ENCODE results near the gene HOXB6. TPM values are rescaled to one million over a fixed set of nuclear protein-coding genes. Genes with fewer than 3 reads are reported as not detected.

HOXB6 gene
- total and polyA plus RNA-seq, 2 donors, result 3.1 to 4.0 TPM

DNA sequence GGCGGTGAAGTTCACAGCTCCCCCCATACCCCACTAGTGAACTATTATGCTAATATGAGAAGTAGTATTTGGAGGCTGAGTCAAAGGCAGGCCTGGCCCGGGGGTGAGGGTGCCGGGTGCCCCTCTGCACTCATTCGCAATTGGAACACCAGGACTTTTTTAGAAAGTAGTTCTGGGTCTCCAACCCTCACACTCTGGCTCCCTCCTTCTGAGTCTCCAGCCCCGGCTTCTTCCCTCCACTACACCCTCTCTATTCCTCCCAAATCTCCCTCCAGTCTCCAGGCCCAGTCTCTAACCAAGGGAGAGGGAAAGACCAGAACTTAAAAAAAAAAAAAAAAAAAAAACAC, 48.6 kb downstream of the HOXB6 start:
- Histone ChIP-seq H3K4me1 (ENCODE audit: insufficient read depth) (peaks cover 2% of the 10 kb centered on the region), H3K27ac (ENCODE audit: low read depth) (peak overlapping the region; percentile 46), H3K4me3 (ENCODE audit: low read depth, low read length) (no peak overlapping the region), H3K36me3 (ENCODE audit: insufficient read depth) (no peaks in the 10 kb centered on the region)
- WGBS, result 80% methylated on average over 5 of the region's 5 CpGs
- DNase-seq (ENCODE audit: extremely low spot score), result no peak

DNA sequence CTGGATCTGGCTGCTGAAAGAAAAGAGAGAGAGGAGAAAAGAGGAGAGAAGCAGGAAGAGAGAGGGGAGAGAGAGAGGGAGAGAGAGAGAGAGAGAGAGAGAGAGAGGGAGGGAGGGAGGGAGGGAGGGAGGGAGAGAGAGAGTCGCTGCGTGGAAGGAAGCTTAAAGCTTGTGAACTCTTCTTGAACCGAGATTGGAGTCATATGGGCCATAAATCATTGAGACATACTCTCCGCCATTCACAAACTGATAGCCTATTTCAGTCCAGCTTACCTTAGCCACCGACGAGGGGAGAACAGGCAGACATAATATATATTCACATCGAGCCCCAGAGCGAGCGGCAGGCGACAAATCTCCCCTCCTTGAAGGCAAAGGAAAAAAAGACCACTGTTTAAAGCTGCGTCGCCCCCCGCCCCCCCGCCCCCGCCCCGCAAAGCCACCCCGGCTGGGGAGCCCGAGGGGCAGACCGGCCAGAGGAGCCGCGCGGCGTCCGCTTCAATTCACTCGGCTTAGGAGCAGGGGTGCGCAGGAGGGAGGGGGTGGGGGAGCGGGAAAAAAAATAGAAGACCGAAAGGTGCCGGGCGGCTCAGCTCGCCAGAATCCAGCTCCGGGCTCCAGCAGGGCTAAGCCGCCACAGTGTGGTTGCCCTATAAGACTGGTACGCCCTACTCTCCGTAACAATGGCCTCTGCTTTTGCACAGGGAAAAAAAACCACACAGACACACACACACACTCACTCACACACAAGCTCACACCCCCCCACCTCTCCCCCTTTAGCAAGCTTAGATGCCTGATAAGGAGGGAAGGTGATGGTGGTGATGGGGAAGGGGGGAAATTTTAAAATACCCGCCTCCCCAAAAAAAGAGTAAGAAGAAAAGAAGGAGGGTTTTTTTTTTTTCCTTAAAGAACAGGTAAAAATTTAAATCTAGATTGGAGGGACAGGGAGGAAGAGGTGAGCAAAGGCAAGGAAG, 49.2 kb downstream of the HOXB6 start:
- Histone ChIP-seq H3K36me3 (ENCODE audit: insufficient read depth) (no peaks in the 10 kb centered on the region), H3K4me1 (ENCODE audit: insufficient read depth) (peaks cover 2% of the 10 kb centered on the region), H3K27ac (ENCODE audit: low read depth) (peak overlapping the region; percentile 46), H3K4me3 (ENCODE audit: low read depth, low read length) (peak overlapping the region; percentile 20)
- 13% methylated on average over 36 of the region's 36 CpGs for whole genome bisulfite sequencing
- DNase-seq (ENCODE audit: extremely low spot score), result peak; percentile 92

DNA sequence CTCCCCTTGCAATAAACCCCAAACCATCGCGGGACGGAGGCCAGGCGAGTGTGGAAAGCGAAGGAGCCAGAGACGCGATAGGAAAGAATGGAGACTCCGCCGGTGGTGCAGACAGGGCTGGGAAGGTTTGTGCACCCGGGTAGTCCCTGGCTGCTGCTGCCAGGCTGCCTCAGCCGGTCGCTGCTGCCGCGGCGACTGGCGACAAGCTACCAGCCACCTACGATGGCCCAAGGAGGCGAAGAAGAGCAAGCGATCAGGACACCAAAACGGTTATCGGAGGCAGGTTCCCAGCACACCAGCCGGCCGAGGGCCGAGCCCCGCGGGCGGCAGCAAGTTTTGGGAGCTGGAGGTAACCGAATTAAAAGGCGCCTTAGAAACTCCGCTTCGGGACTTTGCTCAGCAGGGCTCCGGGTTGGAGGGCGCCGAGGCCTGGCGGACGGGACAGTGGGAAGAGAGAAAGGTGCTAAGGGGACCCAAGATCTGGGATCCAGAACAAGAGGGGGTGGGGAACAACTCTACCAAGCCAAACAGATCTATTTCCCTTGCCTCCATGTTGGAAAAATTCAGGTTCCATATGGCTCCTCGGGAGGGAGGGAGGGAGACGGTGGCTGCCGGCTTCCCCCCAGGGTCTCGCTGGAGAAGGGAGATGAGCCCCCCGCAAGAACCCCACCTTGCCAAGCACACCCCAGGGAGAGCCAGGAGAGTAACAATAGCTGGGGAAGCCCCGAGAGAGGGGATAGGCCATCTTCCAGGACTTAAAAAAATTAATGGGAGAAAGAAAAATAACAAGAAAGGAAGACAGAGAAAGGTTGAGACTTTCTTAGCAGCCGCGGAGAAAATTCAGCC, 50.2 kb downstream of the HOXB6 start:
- no peak overlapping the region for H3K27ac ChIP-seq (ENCODE audit: low read depth)
- 39% methylated on average over 44 of the region's 44 CpGs for WGBS
- peaks cover 2% of the 10 kb centered on the region for H3K4me1 ChIP-seq (ENCODE audit: insufficient read depth)
- H3K4me3 ChIP-seq (ENCODE audit: low read depth, low read length), result no peak overlapping the region
- H3K36me3 ChIP-seq (ENCODE audit: insufficient read depth), result no peaks in the 10 kb centered on the region
- DNase-seq (ENCODE audit: extremely low spot score), result no peak

GRCh38 chr17:48553826-48554225, 51.0 kb downstream of the HOXB6 start:
- Histone ChIP-seq H3K4me3 (ENCODE audit: low read depth, low read length) (no peak overlapping the region), H3K27ac (ENCODE audit: low read depth) (no peak overlapping the region), H3K36me3 (ENCODE audit: insufficient read depth) (no peaks in the 10 kb centered on the region), H3K4me1 (ENCODE audit: insufficient read depth) (peaks cover 2% of the 10 kb centered on the region)
- 74% methylated on average over 1 of the region's 1 CpG for WGBS
- no peak for DNase-seq (ENCODE audit: extremely low spot score)

GRCh38 chr17:48553190-48553547, 51.6 kb downstream of the HOXB6 start:
- H3K27ac ChIP-seq (ENCODE audit: low read depth), result no peak overlapping the region
- WGBS, result 81% methylated on average over 5 of the region's 5 CpGs
- no peak overlapping the region for H3K4me3 ChIP-seq (ENCODE audit: low read depth, low read length)

GRCh38 chr17:48552466-48553189, 52.2 kb downstream of the HOXB6 start:
- DNase-seq (ENCODE audit: extremely low spot score), result no peak
- H3K36me3 ChIP-seq (ENCODE audit: insufficient read depth), result no peaks in the 10 kb centered on the region
- no peak overlapping the region for H3K4me3 ChIP-seq (ENCODE audit: low read depth, low read length)
- WGBS, result 49% methylated on average over 11 of the region's 11 CpGs
- H3K27ac ChIP-seq (ENCODE audit: low read depth), result no peak overlapping the region
- H3K4me1 ChIP-seq (ENCODE audit: insufficient read depth), result peaks cover 2% of the 10 kb centered on the region

More at GRCh38 chr17:48553190-48553547, 51.6 kb downstream of the HOXB6 start:
- no peaks in the 10 kb centered on the region for H3K36me3 ChIP-seq (ENCODE audit: insufficient read depth)
- H3K4me1 ChIP-seq (ENCODE audit: insufficient read depth), result peaks cover 2% of the 10 kb centered on the region
- no peak for DNase-seq (ENCODE audit: extremely low spot score)

- Histone ChIP-seq H3K27ac (ENCODE audit: low read depth) (no peak overlapping the region), H3K4me1 (ENCODE audit: insufficient read depth) (peaks cover 2% of the 10 kb centered on the region), H3K4me3 (ENCODE audit: low read depth, low read length) (no peak overlapping the region), H3K36me3 (ENCODE audit: insufficient read depth) (no peaks in the 10 kb centered on the region)
- DNase-seq (ENCODE audit: extremely low spot score), result no peak
- 68% methylated on average over 47 of the region's 47 CpGs for WGBS
Measured at GRCh38 chr17:48551596-48552465, 53.0 kb downstream of the HOXB6 start.

DNA sequence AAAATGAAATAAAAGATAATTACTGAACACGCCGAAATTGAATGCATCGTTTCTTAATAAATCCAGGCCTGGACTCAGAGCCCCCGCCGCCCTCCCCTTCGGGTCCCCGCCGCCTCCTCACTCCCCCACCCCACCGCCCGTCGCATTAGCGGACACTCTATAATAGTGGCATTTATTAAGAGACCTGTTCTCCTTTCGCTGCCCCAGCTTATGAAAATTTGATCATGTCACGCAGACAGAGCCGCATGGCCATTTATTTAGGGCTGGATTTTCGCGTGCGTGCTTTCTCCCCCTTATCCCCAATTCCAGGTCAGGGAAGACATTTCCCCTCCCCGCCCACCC, 53.6 kb downstream of the HOXB6 start:
- no peak for DNase-seq (ENCODE audit: extremely low spot score)
- Histone ChIP-seq H3K36me3 (ENCODE audit: insufficient read depth) (no peaks in the 10 kb centered on the region), H3K27ac (ENCODE audit: low read depth) (no peak overlapping the region), H3K4me3 (ENCODE audit: low read depth, low read length) (no peak overlapping the region), H3K4me1 (ENCODE audit: insufficient read depth) (peaks cover 2% of the 10 kb centered on the region)
- WGBS, result 48% methylated on average over 19 of the region's 19 CpGs

GRCh38 chr17:48550502-48551213, 54.1 kb downstream of the HOXB6 start:
- no peak overlapping the region for H3K4me3 ChIP-seq (ENCODE audit: low read depth, low read length)
- H3K36me3 ChIP-seq (ENCODE audit: insufficient read depth), result no peaks in the 10 kb centered on the region
- H3K27ac ChIP-seq (ENCODE audit: low read depth), result no peak overlapping the region
- WGBS, result 44% methylated on average over 70 of the region's 70 CpGs
- DNase-seq (ENCODE audit: extremely low spot score), result no peak
- peaks cover 2% of the 10 kb centered on the region for H3K4me1 ChIP-seq (ENCODE audit: insufficient read depth)

- H3K4me3 ChIP-seq (ENCODE audit: low read depth, low read length), result no peak overlapping the region
- WGBS, result 76% methylated on average over 18 of the region's 18 CpGs
Measured at GRCh38 chr17:48549914-48550501, 54.8 kb downstream of the HOXB6 start.

GRCh38 chr17:48549281-48549630, 55.5 kb downstream of the HOXB6 start:
- Histone ChIP-seq H3K4me1 (ENCODE audit: insufficient read depth) (peaks cover 2% of the 10 kb centered on the region), H3K36me3 (ENCODE audit: insufficient read depth) (no peaks in the 10 kb centered on the region), H3K27ac (ENCODE audit: low read depth) (no peak overlapping the region), H3K4me3 (ENCODE audit: low read depth, low read length) (no peak overlapping the region)
- DNase-seq (ENCODE audit: extremely low spot score), result no peak
- WGBS, result 82% methylated on average over 3 of the region's 3 CpGs

More at GRCh38 chr17:48549914-48550501, 54.8 kb downstream of the HOXB6 start:
- no peak for DNase-seq (ENCODE audit: extremely low spot score)
- peaks cover 2% of the 10 kb centered on the region for H3K4me1 ChIP-seq (ENCODE audit: insufficient read depth)
- H3K36me3 ChIP-seq (ENCODE audit: insufficient read depth), result no peaks in the 10 kb centered on the region
- H3K27ac ChIP-seq (ENCODE audit: low read depth), result no peak overlapping the region
